ENCODE results near the gene FHIT. TPM values are rescaled to one million over a fixed set of nuclear protein-coding genes. Genes with fewer than 3 reads are reported as not detected.

FHIT gene
- total RNA-seq, 2 experiments from 2014 or later = 6.5 to 9.0 TPM

DNA sequence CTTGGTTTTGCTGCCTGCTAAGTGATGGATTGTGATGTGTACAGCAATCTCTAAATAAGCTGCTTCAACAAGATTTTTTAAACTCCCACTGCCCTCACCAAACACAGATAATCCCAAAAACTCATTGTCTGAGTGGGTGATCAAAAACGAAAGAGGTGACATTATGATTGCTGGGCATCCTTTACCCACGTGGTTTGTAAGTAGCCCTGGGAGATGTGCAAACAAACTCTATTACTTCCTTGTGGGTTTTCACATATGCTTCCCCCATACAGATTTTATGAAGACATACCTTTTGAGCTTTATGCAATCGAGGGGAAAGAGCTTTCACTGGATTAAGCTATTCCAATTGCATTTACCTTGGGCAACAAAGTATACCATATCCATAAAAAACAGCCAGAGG, 1000.4 kb downstream of the FHIT start:
- no peak for ATAC-seq

DNA sequence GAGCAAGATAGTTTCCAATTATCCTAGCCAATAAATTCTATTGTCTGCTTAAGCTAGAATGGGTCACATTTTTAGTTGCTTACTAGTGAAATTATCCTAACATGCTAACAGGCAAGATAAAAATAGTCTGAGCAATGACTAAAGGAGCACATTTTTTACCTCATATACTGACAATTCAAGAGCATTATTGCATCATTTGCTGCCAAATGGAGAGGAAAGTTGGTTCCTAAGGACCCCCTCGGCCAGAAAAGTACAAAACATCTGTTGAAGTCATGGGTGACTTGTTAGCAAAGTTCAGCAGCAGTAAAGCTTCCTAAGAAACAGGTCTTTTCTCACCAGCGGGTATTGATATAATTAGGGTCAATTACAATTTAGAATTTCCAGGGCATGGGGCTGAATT, 1001.0 kb downstream of the FHIT start:
- no peak overlapping the region for H3K27ac Mint-ChIP-seq
- DNase-seq (no peak), ATAC-seq (no peak)
- H3K27me3 Mint-ChIP-seq = peaks cover 3% of the 10 kb centered on the region
- CTCF ChIA-PET = no interaction called here
- no peak overlapping the region for H3K4me3 Mint-ChIP-seq
- H3K9me3 Mint-ChIP-seq (ENCODE audit: low read depth) = no peaks in the 10 kb centered on the region
- no peaks in the 10 kb centered on the region for H3K4me1 Mint-ChIP-seq
- no peaks in the 10 kb centered on the region for H3K36me3 Mint-ChIP-seq

More for the DNA sequence above, 1000.4 kb downstream of the FHIT start:
- H3K4me1 Mint-ChIP-seq = no peaks in the 10 kb centered on the region
- DNase-seq = no peak
- no peak overlapping the region for H3K4me3 Mint-ChIP-seq
- CTCF ChIA-PET = no interaction called here
- no peak overlapping the region for H3K27ac Mint-ChIP-seq
- no peaks in the 10 kb centered on the region for H3K9me3 Mint-ChIP-seq (ENCODE audit: low read depth)
- peaks cover 3% of the 10 kb centered on the region for H3K27me3 Mint-ChIP-seq
- no peaks in the 10 kb centered on the region for H3K36me3 Mint-ChIP-seq

DNA sequence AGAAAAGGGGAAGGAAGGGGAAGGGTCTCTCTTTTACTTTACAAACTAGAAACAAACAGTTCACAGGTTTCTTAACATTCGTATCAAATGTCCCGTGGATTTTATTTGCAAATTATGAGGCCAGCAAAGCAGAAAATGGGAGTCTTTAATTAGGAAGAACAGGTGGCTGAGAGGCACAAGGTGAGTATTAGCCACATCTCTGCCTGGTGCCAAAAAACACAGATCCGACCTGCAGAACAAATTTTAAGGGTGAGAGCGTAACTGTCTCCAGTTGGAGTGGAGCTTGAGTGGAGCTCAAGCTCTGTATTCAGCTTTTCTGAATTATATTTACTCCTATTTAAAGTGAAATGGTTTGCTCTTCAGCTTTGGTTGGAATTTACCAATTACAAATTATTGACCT, 1004.9 kb downstream of the FHIT start:
- H3K36me3 Mint-ChIP-seq = no peaks in the 10 kb centered on the region
- CTCF ChIA-PET = no interaction called here
- H3K4me3 Mint-ChIP-seq = no peak overlapping the region
- ATAC-seq (no peak), DNase-seq (no peak)
- peaks cover 3% of the 10 kb centered on the region for H3K27me3 Mint-ChIP-seq
- no peaks in the 10 kb centered on the region for H3K9me3 Mint-ChIP-seq (ENCODE audit: low read depth)
- no peak overlapping the region for H3K27ac Mint-ChIP-seq
- H3K4me1 Mint-ChIP-seq = no peaks in the 10 kb centered on the region

DNA sequence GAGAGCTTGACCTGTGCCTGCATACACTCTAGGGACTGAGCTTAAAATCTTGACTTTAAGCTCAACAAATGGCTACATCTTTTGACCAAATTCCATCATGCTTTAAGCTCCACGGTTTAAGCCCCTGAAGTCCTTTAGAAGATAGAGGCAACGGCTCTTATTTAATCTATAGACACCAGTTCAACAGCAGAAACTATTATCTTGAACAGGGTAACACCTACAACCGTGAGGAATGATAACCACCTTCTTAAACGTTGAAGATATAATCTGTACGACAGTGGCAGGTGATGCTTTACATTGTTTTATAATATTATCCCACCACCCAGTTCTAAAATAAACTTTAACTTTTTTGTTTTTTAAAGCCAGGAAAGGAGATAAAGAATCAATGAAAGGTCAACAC, 1007.8 kb downstream of the FHIT start:
- peaks cover 8% of the 10 kb centered on the region for H3K27me3 Mint-ChIP-seq
- H3K4me3 Mint-ChIP-seq = no peak overlapping the region
- H3K27ac Mint-ChIP-seq = no peak overlapping the region
- no peaks in the 10 kb centered on the region for H3K36me3 Mint-ChIP-seq
- no peaks in the 10 kb centered on the region for H3K9me3 Mint-ChIP-seq (ENCODE audit: low read depth)
- ATAC-seq (no peak), DNase-seq (no peak)
- CTCF ChIA-PET = no interaction called here
- H3K4me1 Mint-ChIP-seq = no peaks in the 10 kb centered on the region

DNA sequence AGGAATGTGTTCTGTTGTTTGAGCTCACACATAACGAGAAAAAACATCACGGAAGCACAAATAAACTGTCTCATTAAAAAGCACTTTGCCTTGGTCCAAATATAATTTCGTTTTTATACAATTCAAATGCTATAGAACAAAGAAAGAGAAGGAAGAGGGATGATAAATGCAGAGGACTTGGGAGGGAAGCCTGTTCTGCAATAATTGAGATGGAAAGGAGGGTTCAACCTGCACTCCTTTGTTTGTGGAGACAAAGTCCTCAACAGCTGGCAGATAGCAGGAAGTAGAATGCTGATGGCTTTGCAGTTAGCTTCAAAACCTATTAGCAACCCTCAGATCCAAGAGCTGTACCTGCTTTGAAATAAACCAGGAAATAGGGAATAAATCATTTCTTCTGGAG, 1010.8 kb downstream of the FHIT start:
- no peak for ATAC-seq
- Mint-ChIP-seq H3K9me3 (ENCODE audit: low read depth) (peaks cover under 1% of the 10 kb centered on the region), H3K4me1 (no peaks in the 10 kb centered on the region), H3K36me3 (no peaks in the 10 kb centered on the region), H3K27me3 (peaks cover 6% of the 10 kb centered on the region), H3K4me3 (no peak overlapping the region), H3K27ac (no peak overlapping the region)
- CTCF ChIA-PET = no interaction called here
- DNase-seq = no peak

DNA sequence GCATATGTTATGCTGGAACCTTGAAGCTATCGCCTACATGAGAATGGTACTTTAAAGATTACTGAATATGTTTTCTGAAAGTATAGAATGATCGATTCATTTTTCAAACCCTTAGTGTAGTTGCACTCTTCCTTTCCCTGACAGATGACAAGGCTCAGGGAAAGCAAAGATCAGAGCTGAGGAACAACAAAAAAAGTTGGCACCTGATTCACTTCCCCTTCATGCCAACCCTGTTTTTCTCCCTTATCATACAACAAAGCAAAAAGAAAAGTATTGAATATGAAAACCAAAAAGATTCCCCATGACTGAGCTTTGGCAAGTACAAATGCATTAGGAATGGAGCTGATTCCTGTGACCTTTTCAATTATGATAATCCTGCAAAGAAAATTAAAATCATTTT, 1012.7 kb downstream of the FHIT start:
- H3K4me3 Mint-ChIP-seq = no peak overlapping the region

DNA sequence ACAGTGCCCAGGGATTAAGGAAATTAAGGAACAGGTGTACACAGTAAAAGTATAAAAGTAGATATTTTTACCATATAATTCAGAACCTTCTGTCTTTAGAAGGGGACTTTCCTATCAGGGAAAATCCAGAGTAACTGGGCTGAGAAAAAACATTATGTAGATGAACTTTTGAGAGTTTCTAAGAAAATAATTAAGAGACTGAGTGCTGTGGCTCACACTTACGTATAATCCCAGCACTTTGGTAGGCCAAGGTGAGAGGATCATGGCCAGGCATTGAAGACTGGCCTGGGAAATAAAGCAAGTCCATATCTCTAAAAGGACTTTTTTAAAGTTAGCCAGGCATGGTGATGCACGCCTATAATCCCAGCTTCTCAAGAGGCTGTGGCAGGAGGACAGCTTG, 1021.8 kb downstream of the FHIT start:
- H3K27me3 Mint-ChIP-seq = no peaks in the 10 kb centered on the region
- ATAC-seq (no peak), DNase-seq (no peak)
- no peaks in the 10 kb centered on the region for H3K9me3 Mint-ChIP-seq (ENCODE audit: low read depth)
- H3K27ac Mint-ChIP-seq = no peak overlapping the region
- H3K36me3 Mint-ChIP-seq = no peaks in the 10 kb centered on the region
- H3K4me1 Mint-ChIP-seq = no peaks in the 10 kb centered on the region
- no peak overlapping the region for H3K4me3 Mint-ChIP-seq
- CTCF ChIA-PET = no interaction called here

More for the DNA sequence above, 1012.7 kb downstream of the FHIT start:
- no peaks in the 10 kb centered on the region for H3K4me1 Mint-ChIP-seq
- CTCF ChIA-PET = no interaction called here
- H3K27ac Mint-ChIP-seq = no peak overlapping the region
- DNase-seq = no peak
- peaks cover 2% of the 10 kb centered on the region for H3K9me3 Mint-ChIP-seq (ENCODE audit: low read depth)
- H3K27me3 Mint-ChIP-seq = peaks cover 6% of the 10 kb centered on the region
- H3K36me3 Mint-ChIP-seq = no peaks in the 10 kb centered on the region
- ATAC-seq = no peak

DNA sequence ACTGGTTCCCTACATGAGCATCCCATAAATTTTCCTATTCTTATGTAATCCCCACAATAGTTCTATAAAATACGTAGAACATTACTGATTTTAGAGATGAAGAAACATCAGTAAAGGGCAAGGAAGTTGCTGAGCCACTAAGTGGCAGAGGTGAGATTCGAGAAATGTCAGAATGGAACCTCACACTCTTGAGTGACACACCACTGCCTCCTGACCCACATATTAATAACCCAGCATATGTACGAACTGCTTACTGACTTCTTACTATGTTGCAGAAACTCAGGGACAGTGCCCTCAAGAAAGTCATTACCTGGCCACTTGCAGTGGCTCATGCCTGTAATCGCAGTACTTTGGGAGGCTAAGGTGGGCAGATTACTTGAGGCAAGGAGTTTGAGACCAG, 1022.4 kb downstream of the FHIT start:
- DNase-seq (no peak), ATAC-seq (no peak)
- H3K9me3 Mint-ChIP-seq (ENCODE audit: low read depth) = no peaks in the 10 kb centered on the region
- no peak overlapping the region for H3K27ac Mint-ChIP-seq
- H3K27me3 Mint-ChIP-seq = no peaks in the 10 kb centered on the region
- no peaks in the 10 kb centered on the region for H3K4me1 Mint-ChIP-seq
- H3K36me3 Mint-ChIP-seq = no peaks in the 10 kb centered on the region
- CTCF ChIA-PET = interaction anchor here (1.4 kb wide), 1 partner anchor 13 kb away, joined by 3 read pairs; no protein-coding TSS in a partner anchor
- H3K4me3 Mint-ChIP-seq = no peak overlapping the region

DNA sequence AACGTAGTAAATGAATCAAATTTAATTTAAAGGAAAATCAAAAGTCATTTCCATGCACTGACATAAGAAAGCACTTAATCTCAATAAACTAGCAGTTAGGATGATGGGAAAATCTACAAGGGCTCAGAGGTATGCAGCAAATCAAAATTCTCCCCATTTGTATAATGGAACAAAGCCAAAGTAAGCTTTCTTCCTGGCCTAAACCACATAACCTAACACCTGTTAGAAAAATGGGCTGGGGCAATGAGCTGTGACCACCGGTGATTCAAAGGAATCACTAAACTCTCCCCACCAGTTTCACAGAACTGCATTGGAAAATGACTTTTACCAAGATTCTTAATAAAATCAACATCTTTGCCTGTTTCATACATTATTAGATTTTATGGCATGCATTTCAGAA, 1024.3 kb downstream of the FHIT start:
- Mint-ChIP-seq H3K27ac (no peak overlapping the region), H3K4me3 (no peak overlapping the region), H3K27me3 (no peaks in the 10 kb centered on the region), H3K36me3 (no peaks in the 10 kb centered on the region), H3K4me1 (no peaks in the 10 kb centered on the region), H3K9me3 (ENCODE audit: low read depth) (no peaks in the 10 kb centered on the region)
- no peak for ATAC-seq
- DNase-seq = no peak
- CTCF ChIA-PET = no interaction called here

DNA sequence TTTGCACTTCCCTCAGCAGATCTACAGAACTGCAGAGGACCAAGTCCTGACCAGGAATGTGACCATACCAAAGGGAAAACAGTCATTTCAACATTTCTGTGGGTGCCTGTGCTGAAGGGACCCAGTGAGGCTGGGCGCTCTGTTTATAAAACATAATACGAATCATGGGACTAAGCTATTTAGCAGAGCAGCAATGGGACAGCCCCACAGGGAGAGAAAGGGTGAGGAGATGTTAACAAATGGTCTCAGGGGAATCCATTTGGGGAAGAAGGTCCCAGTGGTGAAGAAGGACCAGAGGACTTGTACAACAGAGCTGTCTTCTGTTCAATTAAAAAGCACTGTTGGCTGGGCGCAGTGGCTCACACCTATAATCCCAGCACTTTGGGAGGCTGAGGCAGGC, 1025.4 kb downstream of the FHIT start:
- CTCF ChIA-PET = no interaction called here
- no peak overlapping the region for H3K4me3 Mint-ChIP-seq
- no peaks in the 10 kb centered on the region for H3K4me1 Mint-ChIP-seq
- no peak overlapping the region for H3K27ac Mint-ChIP-seq
- ATAC-seq (no peak), DNase-seq (no peak)
- H3K9me3 Mint-ChIP-seq (ENCODE audit: low read depth) = no peaks in the 10 kb centered on the region
- H3K27me3 Mint-ChIP-seq = no peaks in the 10 kb centered on the region
- H3K36me3 Mint-ChIP-seq = no peaks in the 10 kb centered on the region

DNA sequence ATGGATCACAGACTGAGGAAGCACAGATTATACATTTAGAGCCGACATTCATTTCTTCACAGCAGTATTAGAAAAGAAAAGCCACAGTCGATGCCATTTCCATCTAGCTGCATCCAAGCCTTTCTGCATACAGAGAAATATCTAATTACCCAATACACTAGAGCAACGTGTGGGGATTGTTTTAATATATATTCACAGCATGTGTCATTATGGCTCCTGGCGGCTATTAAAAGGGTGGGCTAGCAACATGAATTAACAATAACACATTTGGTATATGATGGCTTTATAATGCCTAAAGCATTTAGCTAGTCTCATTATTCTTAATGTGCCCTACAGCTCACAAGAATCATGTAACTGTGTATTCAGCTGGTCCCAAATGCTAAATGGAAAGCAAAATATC, 1030.5 kb downstream of the FHIT start:
- H3K9me3 Mint-ChIP-seq (ENCODE audit: low read depth) = no peaks in the 10 kb centered on the region
- no peak overlapping the region for H3K27ac Mint-ChIP-seq
- no peak overlapping the region for H3K4me3 Mint-ChIP-seq
- CTCF ChIA-PET = no interaction called here
- no peaks in the 10 kb centered on the region for H3K27me3 Mint-ChIP-seq
- no peaks in the 10 kb centered on the region for H3K36me3 Mint-ChIP-seq
- DNase-seq (no peak), ATAC-seq (no peak)
- H3K4me1 Mint-ChIP-seq = no peaks in the 10 kb centered on the region

DNA sequence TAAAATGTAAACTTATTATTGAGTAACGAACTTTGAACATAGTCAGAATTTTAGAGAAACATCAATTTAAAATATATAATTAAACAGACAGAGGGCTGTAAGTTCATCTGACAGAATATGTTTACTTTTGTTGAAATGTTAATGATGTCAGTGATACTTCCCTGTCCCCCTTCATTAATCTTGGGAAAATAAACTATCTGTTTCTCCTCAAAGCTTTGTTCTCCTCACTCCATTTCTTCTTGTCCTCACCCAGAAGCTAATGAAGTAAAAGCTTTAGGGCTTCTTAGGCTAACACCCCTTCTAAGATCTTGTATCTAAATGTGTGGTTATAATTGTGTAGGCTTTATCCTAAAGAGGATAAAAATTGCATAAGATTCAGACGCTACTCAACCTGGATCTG, 1031.8 kb downstream of the FHIT start:
- no peaks in the 10 kb centered on the region for H3K9me3 Mint-ChIP-seq (ENCODE audit: low read depth)
- no peak for DNase-seq
- H3K4me3 Mint-ChIP-seq = no peak overlapping the region
- H3K36me3 Mint-ChIP-seq = no peaks in the 10 kb centered on the region
- ATAC-seq = no peak
- H3K27ac Mint-ChIP-seq = no peak overlapping the region
- no peaks in the 10 kb centered on the region for H3K4me1 Mint-ChIP-seq
- CTCF ChIA-PET = no interaction called here
- H3K27me3 Mint-ChIP-seq = no peaks in the 10 kb centered on the region

DNA sequence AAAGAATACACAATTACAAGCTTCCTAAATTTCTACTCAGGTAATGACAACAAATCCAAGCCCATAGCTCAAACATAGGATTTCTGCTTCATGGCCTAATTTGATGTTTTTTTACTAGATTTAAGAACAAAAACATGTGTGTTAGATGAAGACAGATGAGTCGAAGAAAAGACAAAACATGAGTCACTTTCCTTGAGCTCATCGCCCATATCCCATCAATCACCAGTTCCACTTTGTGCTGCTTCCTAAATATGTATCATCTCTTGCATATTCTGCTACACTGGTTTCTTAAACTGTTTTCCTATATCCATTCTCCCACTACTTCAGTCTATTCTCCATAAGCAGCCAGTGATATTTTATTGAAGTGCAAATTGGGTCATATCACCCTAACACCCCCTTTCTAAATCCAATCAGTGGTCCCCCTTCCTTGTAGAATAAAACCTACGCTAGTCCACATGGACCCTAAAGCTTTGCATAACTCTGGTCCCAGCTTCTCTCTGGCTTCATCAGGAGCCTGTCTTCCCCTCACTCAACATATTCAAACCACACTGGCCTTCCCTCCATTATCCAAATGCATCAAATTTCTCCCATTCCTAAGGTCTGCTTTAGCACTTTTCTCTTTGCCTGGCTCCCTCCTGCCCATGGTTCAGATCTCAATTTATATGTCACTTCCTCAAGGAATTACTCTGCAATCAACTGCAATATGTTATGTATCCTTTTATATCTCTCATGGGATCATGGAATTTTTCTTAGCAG, 1033.9 kb downstream of the FHIT start:
- Mint-ChIP-seq H3K36me3 (no peaks in the 10 kb centered on the region), H3K4me1 (no peaks in the 10 kb centered on the region), H3K4me3 (no peak overlapping the region), H3K27ac (no peak overlapping the region), H3K27me3 (no peaks in the 10 kb centered on the region), H3K9me3 (ENCODE audit: low read depth) (no peaks in the 10 kb centered on the region)
- CTCF ChIA-PET = no interaction called here
- DNase-seq (no peak), ATAC-seq (no peak)

DNA sequence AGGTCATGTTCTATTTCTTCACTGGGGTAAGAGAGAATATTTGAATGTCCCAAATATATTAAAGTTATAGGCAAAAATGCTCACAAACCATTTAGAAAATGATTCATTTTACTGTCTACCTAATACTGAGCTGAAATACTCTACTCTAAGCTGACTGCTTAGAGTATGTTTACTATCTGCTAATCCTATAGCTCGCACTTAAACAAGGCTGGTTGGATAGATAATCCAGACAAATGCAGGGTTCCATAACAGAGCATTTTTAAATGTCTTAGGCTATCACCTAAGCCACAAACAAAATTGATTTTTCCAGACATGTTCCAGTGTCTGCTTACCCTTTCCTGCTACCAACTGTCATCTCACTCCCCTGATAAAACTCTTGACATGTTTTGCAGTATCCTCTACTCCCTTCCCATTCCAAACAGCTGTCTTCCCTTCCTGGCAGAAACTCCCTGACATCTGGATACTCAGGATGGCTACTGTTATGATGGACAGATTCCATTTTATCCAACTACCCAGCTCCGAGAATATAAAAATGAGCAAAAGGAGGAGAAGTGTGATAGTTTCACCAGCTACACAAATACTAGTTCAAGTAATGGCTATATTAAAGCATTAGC, 1034.7 kb downstream of the FHIT start:
- no peak for DNase-seq
- H3K36me3 Mint-ChIP-seq = no peaks in the 10 kb centered on the region
- no peaks in the 10 kb centered on the region for H3K4me1 Mint-ChIP-seq
- no peaks in the 10 kb centered on the region for H3K27me3 Mint-ChIP-seq
- CTCF ChIA-PET = interaction anchor here (0.7 kb wide), 1 partner anchor 49 kb away, joined by 3 read pairs; no protein-coding TSS in a partner anchor
- no peak overlapping the region for H3K27ac Mint-ChIP-seq
- H3K9me3 Mint-ChIP-seq (ENCODE audit: low read depth) = no peaks in the 10 kb centered on the region
- ATAC-seq = no peak
- no peak overlapping the region for H3K4me3 Mint-ChIP-seq
